Epithelial cell of esophagus (primary cell): Measurements from ENCODE around the gene TMEM135.

Experiments
- DNase-seq: peaks from one replicate; pipeline ENCODE4 v3.0.0; 2010; ENCODE audit warnings: low read depth
- H3K4me3 ChIP-seq: 2 replicates; pipeline ENCODE4 v1.5.1; 2011; ENCODE audit warnings: mild to moderate bottlenecking, low read length, control low read depth
- CTCF ChIP-seq: IDR thresholded peaks from 2 replicates; pipeline ENCODE4 v1.5.1; 2011; ENCODE audit warnings: low read depth, mild to moderate bottlenecking, low read length, control low read depth, inconsistent platforms; ENCODE audit not compliant: insufficient read depth; ENCODE audit errors: missing control alignments

Gene TMEM135

GRCh38 chr11:87254562-87254961 lies 216.8 kb downstream of the TMEM135 start:
- no peak overlapping the region for H3K4me3 ChIP-seq
- no peak for TF ChIP-seq CTCF
- no peak for DNase-seq

DNA sequence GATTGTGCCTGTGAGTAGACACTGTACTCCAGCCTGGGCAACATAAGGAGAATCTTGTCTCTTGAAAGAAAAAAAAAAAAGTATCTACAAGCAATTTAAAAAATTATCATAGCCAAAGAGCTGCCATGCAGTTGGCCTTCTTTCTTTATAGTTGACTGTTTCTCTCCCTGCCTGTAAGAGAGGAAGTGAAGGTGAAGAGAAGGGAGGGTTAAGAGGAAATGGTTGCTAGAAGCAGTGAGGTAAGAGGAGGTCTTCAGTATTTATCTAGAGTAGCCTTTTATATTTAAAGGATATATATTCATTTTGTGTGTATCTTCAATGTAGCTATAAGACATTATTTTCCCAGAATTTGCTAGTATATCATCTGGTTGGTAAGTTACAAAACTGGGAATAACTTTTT lies 217.9 kb downstream of the TMEM135 start:
- no peak overlapping the region for H3K4me3 ChIP-seq
- TF ChIP-seq CTCF = no peak
- DNase-seq = no peak

DNA sequence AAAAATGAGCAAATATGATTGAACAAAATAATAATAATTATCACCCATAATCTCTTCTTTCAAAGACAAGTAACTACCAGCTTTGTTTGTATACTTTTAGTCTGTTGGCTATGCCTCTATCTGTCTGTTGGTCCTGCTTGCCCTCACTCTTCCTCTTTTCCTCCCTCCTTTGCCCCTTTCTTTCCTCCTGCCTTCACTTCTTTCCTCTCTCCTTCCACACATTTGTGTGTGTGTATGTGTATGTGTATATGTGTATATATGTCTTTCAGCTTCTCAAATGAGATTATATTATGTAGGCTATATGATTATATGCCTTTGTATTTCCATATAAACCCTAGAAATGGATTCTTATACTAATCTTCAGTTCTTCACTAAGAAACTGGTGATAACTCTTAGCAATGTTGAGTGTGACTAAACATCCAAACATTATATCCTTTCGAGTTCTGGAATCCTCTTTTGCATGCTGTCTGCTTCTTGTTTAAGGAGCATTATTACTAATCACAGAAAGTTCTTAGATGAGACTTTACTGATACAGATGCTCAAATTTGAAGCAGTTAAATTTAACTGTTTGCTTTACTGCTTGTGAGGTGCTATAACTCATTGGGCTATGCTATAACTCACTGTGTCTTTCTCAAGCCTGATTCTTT lies 219.1 kb downstream of the TMEM135 start:
- H3K4me3 ChIP-seq = no peak overlapping the region
- TF ChIP-seq CTCF = no peak

GRCh38 chr11:87258171-87258833 lies 220.6 kb downstream of the TMEM135 start:
- TF ChIP-seq CTCF = no peak
- no peak for DNase-seq
- no peak overlapping the region for H3K4me3 ChIP-seq

More for the DNA sequence above, 219.1 kb downstream of the TMEM135 start:
- no peak for DNase-seq

GRCh38 chr11:87259736-87260135 lies 222.0 kb downstream of the TMEM135 start:
- no peak for TF ChIP-seq CTCF
- H3K4me3 ChIP-seq = no peak overlapping the region

GRCh38 chr11:87260811-87261210 lies 223.1 kb downstream of the TMEM135 start:
- no peak overlapping the region for H3K4me3 ChIP-seq
- DNase-seq = no peak
- no peak for TF ChIP-seq CTCF

More at GRCh38 chr11:87259736-87260135, 222.0 kb downstream of the TMEM135 start:
- DNase-seq = no peak

DNA sequence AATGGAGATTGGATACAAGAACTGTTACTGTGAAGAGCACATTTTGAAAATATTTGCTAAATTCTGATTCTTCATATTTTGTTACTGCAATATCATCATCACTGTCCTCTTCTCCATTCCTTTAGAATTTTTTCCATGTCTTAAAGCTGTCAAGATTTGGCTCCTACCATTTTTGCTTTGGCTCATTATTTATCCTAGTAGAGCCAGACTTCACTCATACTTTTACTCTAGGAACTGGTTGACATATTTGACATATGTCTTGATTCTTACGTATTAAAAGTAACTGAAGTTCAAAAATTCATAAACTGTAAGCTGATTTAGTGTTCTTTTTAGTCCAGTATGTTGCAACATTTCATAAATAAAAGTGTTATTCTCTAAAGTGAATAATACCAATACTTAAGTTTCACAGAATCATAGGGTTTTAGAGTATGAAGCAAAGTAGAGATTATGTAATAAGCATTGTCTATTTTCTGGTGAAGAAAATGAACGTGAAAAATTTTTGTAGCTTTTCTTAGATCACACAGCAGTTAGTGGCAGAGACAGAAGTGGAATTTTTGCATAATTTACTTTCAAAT lies 225.6 kb downstream of the TMEM135 start:
- DNase-seq = no peak
- no peak for TF ChIP-seq CTCF
- no peak overlapping the region for H3K4me3 ChIP-seq
